SK-N-SH (cell line): ENCODE data around the gene APCS.

ENCODE experiments used
- CTCF ChIP-seq: fragments of 200-600 bp; sonication (generic); IDR thresholded peaks from 2 replicates; pipeline ENCODE4 v1.6.1; 2017; ENCODE audit warnings: antibody characterized with exemption, mild to moderate bottlenecking, moderate library complexity
- EP300 ChIP-seq, 2 experiments: IDR thresholded peaks; 2 replicates each; pipeline versions ENCODE4 v1.4.0 to v1.6.1; 2012; ENCODE audit warnings: borderline replicate concordance in 1 of 2, low read depth in 1 of 2, low read length in 1 of 2
- EZH2phosphoT487 ChIP-seq: fragments of 200-600 bp; sonication (generic); IDR thresholded peaks from 2 replicates; pipeline ENCODE4 v1.6.1; 2017; ENCODE audit warnings: low read depth, mixed run types, mild to moderate bottlenecking, antibody characterized with exemption, moderate library complexity, borderline replicate concordance
- GABPA ChIP-seq: IDR thresholded peaks from 2 replicates; pipeline ENCODE4 v1.4.0; 2012; ENCODE audit warnings: low read depth, mild to moderate bottlenecking
- SIN3A ChIP-seq: IDR thresholded peaks from 2 replicates; pipeline ENCODE4 v1.6.1; 2012; ENCODE audit warnings: low read depth, mild to moderate bottlenecking, low read length, moderate library complexity, borderline replicate concordance
- TF ChIP-seq, protein P1 (sequence below): IDR thresholded peaks from 2 replicates; pipeline ENCODE4 v1.4.0; 2012; ENCODE audit warnings: low read depth

- TF ChIP-seq CTCF (no peak), GABPA (no peak), SIN3A (no peak), EZH2phosphoT487 (no peak), EP300 (IDR thresholded peaks at IDR 0.05; ENCODE audit: borderline replicate concordance in 1 of 2, low read depth in 1 of 2, low read length in 1 of 2) (no peak)
- TF ChIP-seq, protein P1, sequence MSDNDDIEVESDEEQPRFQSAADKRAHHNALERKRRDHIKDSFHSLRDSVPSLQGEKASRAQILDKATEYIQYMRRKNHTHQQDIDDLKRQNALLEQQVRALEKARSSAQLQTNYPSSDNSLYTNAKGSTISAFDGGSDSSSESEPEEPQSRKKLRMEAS = no peak
These were observed 7.2 kb downstream of the APCS start for GRCh38 chr1:159594625-159595405.
